Measurements from ENCODE around the gene IGF2R.
"Not testable (repeated sequence)": the region's sequence is repeated elsewhere in the genome, so short reads cannot be mapped to it uniquely, and the experiment has no call there.

The IGF2R gene

DNA sequence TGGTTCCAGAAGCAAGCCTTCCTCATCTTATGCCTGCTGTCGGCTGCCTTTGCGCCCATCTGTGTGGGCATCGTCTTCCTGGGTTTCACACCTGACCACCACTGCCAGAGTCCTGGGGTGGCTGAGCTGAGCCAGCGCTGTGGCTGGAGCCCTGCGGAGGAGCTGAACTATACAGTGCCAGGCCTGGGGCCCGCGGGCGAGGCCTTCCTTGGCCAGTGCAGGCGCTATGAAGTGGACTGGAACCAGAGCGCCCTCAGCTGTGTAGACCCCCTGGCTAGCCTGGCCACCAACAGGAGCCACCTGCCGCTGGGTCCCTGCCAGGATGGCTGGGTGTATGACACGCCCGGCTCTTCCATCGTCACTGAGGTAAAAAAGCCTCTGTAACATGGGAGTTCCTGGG, 153.1 kb downstream of the IGF2R start:
- no peaks in the 10 kb centered on the region for H3K9me3 ChIP-seq (ENCODE audit: control insufficient read depth in 5 of 5, low read length in 5 of 5)
- H3K36me3 ChIP-seq (ENCODE audit: control insufficient read depth in 5 of 5, insufficient read depth in 5 of 5, low read length in 5 of 5) = peaks cover 0 to 18% (median 5%) of the 10 kb centered on the region in 5 donors
- no peak overlapping the region for H3K9ac ChIP-seq (ENCODE audit: low read length in 5 of 5)
- H3K4me1 ChIP-seq (ENCODE audit: control insufficient read depth in 5 of 5, insufficient read depth in 5 of 5, low read length in 5 of 5) = no peaks in the 10 kb centered on the region
- H3K4me3 ChIP-seq (ENCODE audit: low read depth in 1 of 5, low read length in 5 of 5) = no peak overlapping the region
- H3K27ac ChIP-seq (ENCODE audit: low read depth, low read length) = no peak overlapping the region
- H3K27me3 ChIP-seq (ENCODE audit: control insufficient read depth in 5 of 5, insufficient read depth in 4 of 5, low read length in 5 of 5) = no peaks in the 10 kb centered on the region

GRCh38 chr6:160122744-160123143, 153.9 kb downstream of the IGF2R start:
- H3K27me3 ChIP-seq (ENCODE audit: control insufficient read depth in 5 of 5, insufficient read depth in 4 of 5, low read length in 5 of 5) = no peaks in the 10 kb centered on the region
- no peak overlapping the region for H3K9ac ChIP-seq (ENCODE audit: low read length in 5 of 5)
- H3K4me3 ChIP-seq (ENCODE audit: low read depth in 1 of 5, low read length in 5 of 5) = no peak overlapping the region
- H3K4me1 ChIP-seq (ENCODE audit: control insufficient read depth in 5 of 5, insufficient read depth in 5 of 5, low read length in 5 of 5) = no peaks in the 10 kb centered on the region
- H3K27ac ChIP-seq (ENCODE audit: low read depth, low read length) = no peak overlapping the region
- H3K36me3 ChIP-seq (ENCODE audit: control insufficient read depth in 5 of 5, insufficient read depth in 5 of 5, low read length in 5 of 5) = peaks cover 0 to 13% (median 3%) of the 10 kb centered on the region in 5 donors
- no peaks in the 10 kb centered on the region for H3K9me3 ChIP-seq (ENCODE audit: control insufficient read depth in 5 of 5, low read length in 5 of 5)

DNA sequence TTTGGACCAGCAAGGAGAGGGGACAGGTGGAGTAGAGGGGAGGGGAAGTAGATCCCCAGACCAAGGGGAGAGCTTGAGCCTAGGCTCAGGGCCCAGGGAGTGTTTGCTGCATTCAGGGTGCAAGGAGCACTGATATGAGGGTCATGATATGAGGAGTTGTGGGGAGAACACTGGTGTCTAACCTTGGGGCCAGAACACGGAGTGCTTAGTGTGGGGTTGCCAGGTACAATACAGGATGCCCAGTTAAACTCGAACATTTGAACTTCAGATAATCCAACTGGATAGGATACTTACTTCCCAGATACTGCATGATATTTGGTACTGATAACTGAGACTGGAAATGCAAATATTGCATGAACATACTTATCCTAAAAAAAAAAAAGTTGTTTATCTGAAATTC, 155.1 kb downstream of the IGF2R start:
- Histone ChIP-seq H3K36me3 (ENCODE audit: control insufficient read depth in 5 of 5, insufficient read depth in 5 of 5, low read length in 5 of 5) (peaks cover 0 to 6% (median 0%) of the 10 kb centered on the region in 5 donors), H3K27ac (ENCODE audit: low read depth, low read length) (no peak overlapping the region), H3K9ac (ENCODE audit: low read length in 5 of 5) (no peak overlapping the region), H3K27me3 (ENCODE audit: control insufficient read depth in 5 of 5, insufficient read depth in 4 of 5, low read length in 5 of 5) (no peaks in the 10 kb centered on the region), H3K9me3 (ENCODE audit: control insufficient read depth in 5 of 5, low read length in 5 of 5) (no peaks in the 10 kb centered on the region), H3K4me1 (ENCODE audit: control insufficient read depth in 5 of 5, insufficient read depth in 5 of 5, low read length in 5 of 5) (no peaks in the 10 kb centered on the region), H3K4me3 (ENCODE audit: low read depth in 1 of 5, low read length in 5 of 5) (no peak overlapping the region)

DNA sequence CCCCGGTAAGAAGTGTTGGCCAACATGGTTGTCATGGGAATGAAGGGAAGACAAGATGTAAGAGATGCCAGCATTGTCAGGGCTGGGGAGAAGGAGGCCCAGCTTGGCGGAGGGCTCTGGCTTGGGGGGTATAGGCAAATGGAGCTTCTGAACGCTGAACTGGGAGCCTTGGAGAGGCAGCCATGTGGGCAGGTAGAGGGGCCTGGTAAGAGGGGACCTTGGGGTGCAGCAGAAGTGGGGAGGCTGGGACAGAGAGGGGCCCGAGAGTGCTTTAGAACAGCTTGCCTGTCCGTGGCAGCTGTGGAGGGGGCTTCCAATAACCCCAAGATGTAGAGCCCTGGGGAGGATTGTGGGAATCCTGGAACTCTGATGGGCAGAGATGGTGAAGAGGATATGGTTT, 155.7 kb downstream of the IGF2R start:
- Histone ChIP-seq H3K27me3 (ENCODE audit: control insufficient read depth in 5 of 5, insufficient read depth in 4 of 5, low read length in 5 of 5) (no peaks in the 10 kb centered on the region), H3K9me3 (ENCODE audit: control insufficient read depth in 5 of 5, low read length in 5 of 5) (no peaks in the 10 kb centered on the region), H3K27ac (ENCODE audit: low read depth, low read length) (no peak overlapping the region), H3K4me1 (ENCODE audit: control insufficient read depth in 5 of 5, insufficient read depth in 5 of 5, low read length in 5 of 5) (no peaks in the 10 kb centered on the region), H3K36me3 (ENCODE audit: control insufficient read depth in 5 of 5, insufficient read depth in 5 of 5, low read length in 5 of 5) (peaks cover 0 to 6% (median 0%) of the 10 kb centered on the region in 5 donors), H3K9ac (ENCODE audit: low read length in 5 of 5) (no peak overlapping the region), H3K4me3 (ENCODE audit: low read depth in 1 of 5, low read length in 5 of 5) (no peak overlapping the region)

DNA sequence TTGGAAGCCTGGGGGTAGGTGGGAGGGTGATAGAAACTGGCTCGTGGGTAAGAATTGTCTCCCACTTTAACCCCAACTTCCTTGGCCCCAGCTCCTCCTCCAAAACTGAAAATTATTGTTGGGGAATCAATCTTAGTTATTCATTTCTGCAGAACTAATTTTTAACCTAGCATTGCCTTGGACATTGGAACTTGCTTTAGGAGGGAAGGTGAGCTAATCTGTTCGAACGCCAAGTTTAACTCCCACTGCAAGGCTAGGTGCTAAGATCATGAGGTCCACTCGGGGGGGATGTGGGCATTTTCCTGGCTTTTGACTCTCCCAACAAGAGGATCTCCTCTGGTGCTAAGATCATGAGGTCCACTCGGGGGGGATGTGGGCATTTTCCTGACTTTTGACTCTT, 156.2 kb downstream of the IGF2R start:
- not testable (repeated sequence) for H3K27ac ChIP-seq (ENCODE audit: low read depth, low read length)

DNA sequence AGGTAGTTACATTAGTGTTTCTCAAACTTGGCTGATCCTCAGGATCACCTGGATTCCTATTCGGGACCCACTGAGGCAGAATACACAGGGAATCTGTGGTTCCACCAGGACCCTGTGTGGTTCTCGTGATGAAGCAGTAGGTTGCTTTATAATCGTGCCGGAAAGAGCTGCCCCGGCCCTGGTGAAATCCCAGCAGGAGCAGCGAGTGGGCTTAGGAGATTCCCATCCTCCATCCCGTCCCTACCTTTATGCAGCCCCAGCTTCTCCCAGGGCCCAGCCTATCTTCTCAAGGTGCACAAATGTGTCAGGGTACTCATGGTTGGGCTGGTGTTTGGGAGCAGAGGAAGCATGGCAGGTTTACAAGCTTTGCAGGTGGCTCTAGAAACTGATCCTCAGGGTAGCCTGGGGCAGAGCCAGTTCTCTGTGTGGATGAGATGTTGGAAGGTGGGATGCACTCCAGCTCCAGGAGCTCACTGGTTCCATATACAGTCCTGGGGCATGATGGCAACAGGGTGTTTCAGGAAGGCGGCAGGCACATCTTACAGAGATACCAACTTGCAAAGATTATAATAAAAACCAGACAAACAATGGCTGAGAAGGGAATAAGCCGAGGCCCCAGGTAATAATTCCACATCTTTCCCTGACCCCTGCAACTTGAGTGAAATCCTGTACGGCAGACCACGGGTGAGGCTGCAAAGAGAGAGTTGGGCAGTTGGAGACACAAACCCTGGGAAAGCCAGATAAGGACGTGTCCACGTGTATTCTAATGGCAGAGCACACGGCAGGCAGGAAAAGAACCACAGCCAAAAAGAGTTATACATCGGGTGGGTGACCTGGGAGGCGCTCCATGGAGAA, 158.6 kb downstream of the IGF2R start:
- no peak overlapping the region for H3K27ac ChIP-seq (ENCODE audit: low read depth, low read length)
- no peak overlapping the region for H3K9ac ChIP-seq (ENCODE audit: low read length in 5 of 5)
- no peaks in the 10 kb centered on the region for H3K9me3 ChIP-seq (ENCODE audit: control insufficient read depth in 5 of 5, low read length in 5 of 5)
- peaks cover 0 to 5% (median 0%) of the 10 kb centered on the region in 5 donors for H3K36me3 ChIP-seq (ENCODE audit: control insufficient read depth in 5 of 5, insufficient read depth in 5 of 5, low read length in 5 of 5)
- H3K27me3 ChIP-seq (ENCODE audit: control insufficient read depth in 5 of 5, insufficient read depth in 4 of 5, low read length in 5 of 5) = no peaks in the 10 kb centered on the region
- H3K4me1 ChIP-seq (ENCODE audit: control insufficient read depth in 5 of 5, insufficient read depth in 5 of 5, low read length in 5 of 5) = no peaks in the 10 kb centered on the region
- no peak overlapping the region for H3K4me3 ChIP-seq (ENCODE audit: low read depth in 1 of 5, low read length in 5 of 5)

More for the DNA sequence above, 156.2 kb downstream of the IGF2R start:
- not testable (repeated sequence) for H3K27me3 ChIP-seq (ENCODE audit: control insufficient read depth in 5 of 5, insufficient read depth in 4 of 5, low read length in 5 of 5); H3K9ac ChIP-seq (ENCODE audit: low read length in 5 of 5); H3K9me3 ChIP-seq (ENCODE audit: control insufficient read depth in 5 of 5, low read length in 5 of 5); H3K4me1 ChIP-seq (ENCODE audit: control insufficient read depth in 5 of 5, insufficient read depth in 5 of 5, low read length in 5 of 5); H3K4me3 ChIP-seq (ENCODE audit: low read depth in 1 of 5, low read length in 5 of 5); H3K36me3 ChIP-seq (ENCODE audit: control insufficient read depth in 5 of 5, insufficient read depth in 5 of 5, low read length in 5 of 5)

DNA sequence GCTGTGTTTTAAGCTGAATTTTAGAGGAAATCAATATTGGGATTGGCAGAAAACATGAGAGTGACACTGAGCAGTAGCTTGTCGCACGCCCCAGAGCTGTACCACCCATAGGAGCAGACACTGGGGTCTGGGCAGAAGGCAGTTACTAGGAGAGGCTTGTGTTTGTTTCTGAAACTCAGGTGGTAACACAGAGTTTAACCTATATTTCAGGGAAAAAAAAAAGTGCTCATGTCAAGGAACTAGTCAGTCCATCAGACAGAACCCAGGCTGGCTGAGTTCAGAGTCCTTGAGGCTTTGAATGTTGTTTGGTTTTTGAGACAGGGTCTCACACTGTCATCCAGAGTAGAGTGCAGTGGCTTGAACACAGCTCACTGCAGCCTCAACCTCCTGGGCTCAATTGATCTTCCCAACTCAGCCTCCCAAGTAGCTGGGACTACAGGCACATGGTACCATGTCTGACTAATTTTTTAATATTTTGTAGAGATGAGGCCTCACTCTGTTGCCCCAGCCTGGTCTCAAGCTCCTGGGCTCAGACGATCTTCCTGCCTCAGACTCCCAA, 159.3 kb downstream of the IGF2R start:
- Histone ChIP-seq H3K27me3 (ENCODE audit: control insufficient read depth in 5 of 5, insufficient read depth in 4 of 5, low read length in 5 of 5) (no peaks in the 10 kb centered on the region), H3K9me3 (ENCODE audit: control insufficient read depth in 5 of 5, low read length in 5 of 5) (no peaks in the 10 kb centered on the region), H3K4me3 (ENCODE audit: low read depth in 1 of 5, low read length in 5 of 5) (no peak overlapping the region), H3K36me3 (ENCODE audit: control insufficient read depth in 5 of 5, insufficient read depth in 5 of 5, low read length in 5 of 5) (peaks cover 0 to 5% (median 0%) of the 10 kb centered on the region in 5 donors), H3K27ac (ENCODE audit: low read depth, low read length) (no peak overlapping the region), H3K4me1 (ENCODE audit: control insufficient read depth in 5 of 5, insufficient read depth in 5 of 5, low read length in 5 of 5) (no peaks in the 10 kb centered on the region), H3K9ac (ENCODE audit: low read length in 5 of 5) (no peak overlapping the region)

- Histone ChIP-seq H3K4me1 (ENCODE audit: control insufficient read depth in 5 of 5, insufficient read depth in 5 of 5, low read length in 5 of 5) (peaks cover 0 to under 1% (median 0%) of the 10 kb centered on the region in 5 donors), H3K36me3 (ENCODE audit: control insufficient read depth in 5 of 5, insufficient read depth in 5 of 5, low read length in 5 of 5) (peaks cover 0 to 5% (median 0%) of the 10 kb centered on the region in 5 donors), H3K9me3 (ENCODE audit: control insufficient read depth in 5 of 5, low read length in 5 of 5) (no peaks in the 10 kb centered on the region), H3K27me3 (ENCODE audit: control insufficient read depth in 5 of 5, insufficient read depth in 4 of 5, low read length in 5 of 5) (no peaks in the 10 kb centered on the region), H3K9ac (ENCODE audit: low read length in 5 of 5) (no peak overlapping the region), H3K4me3 (ENCODE audit: low read depth in 1 of 5, low read length in 5 of 5) (no peak overlapping the region), H3K27ac (ENCODE audit: low read depth, low read length) (no peak overlapping the region)
Measured at GRCh38 chr6:160128879-160129516, 160.1 kb downstream of the IGF2R start.

GRCh38 chr6:160129881-160130615, 161.2 kb downstream of the IGF2R start:
- Histone ChIP-seq H3K27ac (ENCODE audit: low read depth, low read length) (no peak overlapping the region), H3K9ac (ENCODE audit: low read length in 5 of 5) (no peak overlapping the region), H3K36me3 (ENCODE audit: control insufficient read depth in 5 of 5, insufficient read depth in 5 of 5, low read length in 5 of 5) (peaks cover 0 to 5% (median 0%) of the 10 kb centered on the region in 5 donors), H3K27me3 (ENCODE audit: control insufficient read depth in 5 of 5, insufficient read depth in 4 of 5, low read length in 5 of 5) (no peaks in the 10 kb centered on the region), H3K9me3 (ENCODE audit: control insufficient read depth in 5 of 5, low read length in 5 of 5) (no peaks in the 10 kb centered on the region), H3K4me3 (ENCODE audit: low read depth in 1 of 5, low read length in 5 of 5) (no peak overlapping the region), H3K4me1 (ENCODE audit: control insufficient read depth in 5 of 5, insufficient read depth in 5 of 5, low read length in 5 of 5) (peaks cover 0 to 4% (median 0%) of the 10 kb centered on the region in 5 donors)
